Uterus (tissue), 2 donors: ENCODE data around the gene FAM167B.
"Not testable (repeated sequence)": the region's sequence is repeated elsewhere in the genome, so short reads cannot be mapped to it uniquely, and the experiment has no call there.

Experiments
- POLR2A ChIP-seq, 2 donors: fragments of 450-650 bp; IDR thresholded peaks; one replicate each; pipeline ENCODE4 v1.6.1; 2016; ENCODE audit warnings: antibody characterized with exemption in 2 of 2, mild to moderate bottlenecking in 1 of 2, moderate library complexity in 1 of 2
- TF ChIP-seq, protein P1 (sequence below), 4 experiments: fragments of 200-600 bp in 2 of 4; fragments of 450-650 bp in 2 of 4; sonication (generic) in 2 of 4; IDR thresholded peaks; one replicate each; pipeline ENCODE4 v1.5.1; 2016 to 2019; ENCODE audit warnings: antibody characterized with exemption in 4 of 4, mild to moderate bottlenecking in 2 of 4, moderate library complexity in 1 of 4

GRCh38 chr1:32298211-32298610 is 51.2 kb downstream of the FAM167B start:
- TF ChIP-seq, protein P1, sequence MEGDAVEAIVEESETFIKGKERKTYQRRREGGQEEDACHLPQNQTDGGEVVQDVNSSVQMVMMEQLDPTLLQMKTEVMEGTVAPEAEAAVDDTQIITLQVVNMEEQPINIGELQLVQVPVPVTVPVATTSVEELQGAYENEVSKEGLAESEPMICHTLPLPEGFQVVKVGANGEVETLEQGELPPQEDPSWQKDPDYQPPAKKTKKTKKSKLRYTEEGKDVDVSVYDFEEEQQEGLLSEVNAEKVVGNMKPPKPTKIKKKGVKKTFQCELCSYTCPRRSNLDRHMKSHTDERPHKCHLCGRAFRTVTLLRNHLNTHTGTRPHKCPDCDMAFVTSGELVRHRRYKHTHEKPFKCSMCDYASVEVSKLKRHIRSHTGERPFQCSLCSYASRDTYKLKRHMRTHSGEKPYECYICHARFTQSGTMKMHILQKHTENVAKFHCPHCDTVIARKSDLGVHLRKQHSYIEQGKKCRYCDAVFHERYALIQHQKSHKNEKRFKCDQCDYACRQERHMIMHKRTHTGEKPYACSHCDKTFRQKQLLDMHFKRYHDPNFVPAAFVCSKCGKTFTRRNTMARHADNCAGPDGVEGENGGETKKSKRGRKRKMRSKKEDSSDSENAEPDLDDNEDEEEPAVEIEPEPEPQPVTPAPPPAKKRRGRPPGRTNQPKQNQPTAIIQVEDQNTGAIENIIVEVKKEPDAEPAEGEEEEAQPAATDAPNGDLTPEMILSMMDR (IDR thresholded peaks at IDR 0.05), result not testable (repeated sequence)
- TF ChIP-seq POLR2A (IDR thresholded peaks at IDR 0.05), result not testable (repeated sequence)
